ENCODE results near the gene PEX13.

PEX13 gene

DNA sequence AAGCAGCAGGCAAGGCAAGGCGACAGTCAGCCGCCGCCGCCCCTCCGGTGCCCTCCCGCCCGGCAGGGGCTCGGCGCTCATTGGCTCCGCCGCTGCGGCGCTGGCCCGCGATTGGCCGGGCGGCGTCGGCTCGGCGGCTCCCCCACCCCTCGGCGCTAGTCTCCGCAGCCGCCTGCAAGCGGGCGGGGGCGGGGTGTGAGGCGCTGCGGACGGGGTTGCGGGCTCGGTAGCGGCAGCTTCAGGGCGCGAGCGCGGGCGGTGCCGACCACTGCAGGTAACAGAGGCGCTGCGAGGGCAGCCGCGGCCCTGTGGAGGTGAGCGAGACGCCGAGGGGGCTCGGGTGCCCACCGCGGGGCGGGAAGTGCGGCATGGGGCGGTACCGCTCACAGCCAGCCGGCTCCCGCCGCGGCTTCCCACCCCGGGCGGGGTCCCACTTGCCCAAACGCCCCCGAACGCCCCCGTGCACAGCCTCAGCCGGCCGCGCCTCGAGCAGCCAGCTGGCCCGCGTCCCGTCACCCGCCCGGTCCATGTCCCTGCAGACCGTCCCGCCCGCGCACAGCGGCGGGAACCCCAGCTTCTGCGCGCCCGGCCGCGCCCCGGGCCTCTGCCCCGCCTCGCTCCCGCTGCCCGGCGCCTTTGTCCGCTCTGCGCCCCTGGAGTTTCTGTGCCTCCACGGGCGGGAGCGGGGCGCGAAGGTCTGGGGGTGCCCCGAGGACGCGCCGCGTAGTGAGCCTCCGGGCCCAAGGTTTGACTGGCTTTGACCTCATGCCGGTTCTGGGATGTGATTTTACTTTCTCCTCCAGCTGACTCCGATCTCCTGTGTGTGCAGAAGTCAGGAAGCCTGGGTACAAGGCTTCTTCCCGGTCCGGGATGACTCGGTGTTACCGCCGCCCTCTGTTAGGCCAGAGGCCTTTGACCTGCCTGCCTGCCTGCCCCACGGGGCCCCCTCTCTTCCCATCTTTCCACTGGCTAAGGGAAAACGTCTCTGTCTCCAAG is 48.5 kb downstream of the PEX13 start, which contains the start of gene SANBR:
SANBR (plus strand) TSS at position 158 of the 996 bp plus-strand sequence. CDS start 4,480 bp downstream, outside the sequence.
- Histone ChIP-seq H3K27me3 (ENCODE audit: insufficient read depth, low read length, poor library complexity) (no peaks in the 10 kb centered on the region), H3K27ac (ENCODE audit: low read length) (peak within 1 kb of the TSS; percentile 45), H3K9me3 (ENCODE audit: insufficient read depth, low read length, severe bottlenecking) (no peaks in the 10 kb centered on the region), H3K4me3 (ENCODE audit: low read depth in 1 of 2, low read length in 2 of 2) (peak within 1 kb of the TSS; percentile 40 to 64), H3K79me2 (ENCODE audit: insufficient read depth, low read length) (peaks cover 16% of the 10 kb centered on the region), H3K4me2 (ENCODE audit: insufficient read depth, low read length) (peak within 1 kb of the TSS; percentile 98), H4K20me1 (ENCODE audit: insufficient read depth, low read length) (no peaks in the 10 kb centered on the region), H3K9ac (ENCODE audit: low read depth, low read length) (peak within 1 kb of the TSS; percentile 83), H3K36me3 (ENCODE audit: insufficient read depth, low read length) (peaks cover 14% of the 10 kb centered on the region; the same call in 1 of the 2 replicates), H3K4me1 (ENCODE audit: insufficient read depth, low read length) (peaks cover 26% of the 10 kb centered on the region), H2AFZ (ENCODE audit: low read depth, low read length) (peak within 1 kb of the TSS; percentile 89)
- ATAC-seq (ENCODE audit: insufficient read depth, low read depth) (peak; percentile 96), DNase-seq (peak; percentile 87)
- TF ChIP-seq, protein P1, sequence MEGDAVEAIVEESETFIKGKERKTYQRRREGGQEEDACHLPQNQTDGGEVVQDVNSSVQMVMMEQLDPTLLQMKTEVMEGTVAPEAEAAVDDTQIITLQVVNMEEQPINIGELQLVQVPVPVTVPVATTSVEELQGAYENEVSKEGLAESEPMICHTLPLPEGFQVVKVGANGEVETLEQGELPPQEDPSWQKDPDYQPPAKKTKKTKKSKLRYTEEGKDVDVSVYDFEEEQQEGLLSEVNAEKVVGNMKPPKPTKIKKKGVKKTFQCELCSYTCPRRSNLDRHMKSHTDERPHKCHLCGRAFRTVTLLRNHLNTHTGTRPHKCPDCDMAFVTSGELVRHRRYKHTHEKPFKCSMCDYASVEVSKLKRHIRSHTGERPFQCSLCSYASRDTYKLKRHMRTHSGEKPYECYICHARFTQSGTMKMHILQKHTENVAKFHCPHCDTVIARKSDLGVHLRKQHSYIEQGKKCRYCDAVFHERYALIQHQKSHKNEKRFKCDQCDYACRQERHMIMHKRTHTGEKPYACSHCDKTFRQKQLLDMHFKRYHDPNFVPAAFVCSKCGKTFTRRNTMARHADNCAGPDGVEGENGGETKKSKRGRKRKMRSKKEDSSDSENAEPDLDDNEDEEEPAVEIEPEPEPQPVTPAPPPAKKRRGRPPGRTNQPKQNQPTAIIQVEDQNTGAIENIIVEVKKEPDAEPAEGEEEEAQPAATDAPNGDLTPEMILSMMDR (IDR thresholded peaks at IDR 0.05; ENCODE audit: borderline replicate concordance, extremely low read depth, low read length, poor library complexity, severe bottlenecking) = no peak
- no peak for TF ChIP-seq EZH2 (IDR thresholded peaks at IDR 0.05; ENCODE audit: borderline replicate concordance, low read depth, low read length, severe bottlenecking)

DNA sequence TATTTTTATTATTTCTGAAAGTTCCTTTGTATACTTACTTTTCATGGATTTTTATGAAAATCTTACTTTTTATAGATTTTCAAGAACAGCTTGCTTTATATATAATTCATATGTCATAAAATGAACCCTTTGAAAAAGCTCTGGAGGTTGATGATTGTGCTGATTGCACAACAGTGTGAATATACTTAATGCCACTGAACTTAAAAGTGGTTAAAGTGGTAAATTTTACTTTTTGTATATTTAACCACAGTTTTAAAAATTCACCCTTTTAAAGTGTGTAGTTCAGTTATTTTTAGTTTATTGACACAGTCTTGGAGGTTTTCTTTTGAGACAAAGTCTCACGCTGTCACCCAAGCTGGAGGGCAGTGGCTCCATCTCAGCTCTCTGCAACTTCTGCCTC is 56.6 kb downstream of the PEX13 start:
- Histone ChIP-seq H2AFZ (ENCODE audit: low read depth, low read length) (no peak overlapping the region), H4K20me1 (ENCODE audit: insufficient read depth, low read length) (no peaks in the 10 kb centered on the region), H3K27me3 (ENCODE audit: insufficient read depth, low read length, poor library complexity) (no peaks in the 10 kb centered on the region), H3K27ac (ENCODE audit: low read length) (no peak overlapping the region), H3K79me2 (ENCODE audit: insufficient read depth, low read length) (no peaks in the 10 kb centered on the region), H3K36me3 (ENCODE audit: insufficient read depth, low read length) (peaks cover 39% of the 10 kb centered on the region), H3K9me3 (ENCODE audit: insufficient read depth, low read length, severe bottlenecking) (no peaks in the 10 kb centered on the region), H3K4me3 (ENCODE audit: low read depth in 1 of 2, low read length in 2 of 2) (no peak overlapping the region), H3K4me2 (ENCODE audit: insufficient read depth, low read length) (no peak overlapping the region), H3K4me1 (ENCODE audit: insufficient read depth, low read length) (no peaks in the 10 kb centered on the region), H3K9ac (ENCODE audit: low read depth, low read length) (no peak overlapping the region)
- TF ChIP-seq, protein P1 (IDR thresholded peaks at IDR 0.05; ENCODE audit: borderline replicate concordance, extremely low read depth, low read length, poor library complexity, severe bottlenecking) = no peak
- TF ChIP-seq EZH2 (IDR thresholded peaks at IDR 0.05; ENCODE audit: borderline replicate concordance, low read depth, low read length, severe bottlenecking) = no peak
- ATAC-seq (ENCODE audit: insufficient read depth, low read depth) (no peak), DNase-seq (no peak)

DNA sequence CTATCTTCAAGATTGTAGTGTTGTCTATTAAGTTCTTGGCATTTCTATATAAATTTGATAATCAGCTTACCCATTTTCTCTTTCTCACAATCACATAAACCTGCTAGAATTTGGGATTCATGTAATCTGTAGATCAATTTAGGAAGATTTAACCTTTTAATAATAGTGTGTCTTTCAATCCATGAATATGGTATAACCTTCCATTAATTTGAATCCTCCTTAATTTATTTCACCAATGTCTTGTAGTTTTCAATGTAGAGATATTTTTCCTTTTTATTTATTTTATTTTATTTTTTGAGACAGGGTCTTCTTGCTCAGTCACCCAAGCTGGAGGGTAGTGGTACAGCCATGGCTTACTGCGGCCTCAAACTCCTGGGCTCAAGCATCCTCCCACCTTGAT is 68.4 kb downstream of the PEX13 start:
- no peaks in the 10 kb centered on the region for H3K9me3 ChIP-seq (ENCODE audit: insufficient read depth, low read length, severe bottlenecking)
- no peaks in the 10 kb centered on the region for H3K27me3 ChIP-seq (ENCODE audit: insufficient read depth, low read length, poor library complexity)
- H2AFZ ChIP-seq (ENCODE audit: low read depth, low read length) = no peak overlapping the region
- no peaks in the 10 kb centered on the region for H3K4me1 ChIP-seq (ENCODE audit: insufficient read depth, low read length)
- H3K4me3 ChIP-seq (ENCODE audit: low read depth in 1 of 2, low read length in 2 of 2) = no peak overlapping the region
- TF ChIP-seq, protein P1 (IDR thresholded peaks at IDR 0.05; ENCODE audit: borderline replicate concordance, extremely low read depth, low read length, poor library complexity, severe bottlenecking) = no peak
- TF ChIP-seq EZH2 (IDR thresholded peaks at IDR 0.05; ENCODE audit: borderline replicate concordance, low read depth, low read length, severe bottlenecking) = no peak
- H3K4me2 ChIP-seq (ENCODE audit: insufficient read depth, low read length) = no peak overlapping the region
- DNase-seq (no peak), ATAC-seq (ENCODE audit: insufficient read depth, low read depth) (no peak)
- no peak overlapping the region for H3K27ac ChIP-seq (ENCODE audit: low read length)
- H4K20me1 ChIP-seq (ENCODE audit: insufficient read depth, low read length) = no peaks in the 10 kb centered on the region
- no peak overlapping the region for H3K9ac ChIP-seq (ENCODE audit: low read depth, low read length)
- no peaks in the 10 kb centered on the region for H3K79me2 ChIP-seq (ENCODE audit: insufficient read depth, low read length)
- H3K36me3 ChIP-seq (ENCODE audit: insufficient read depth, low read length) = peaks cover 7% of the 10 kb centered on the region

All from DND-41 (cell line).